ENCODE measurements around the gene SLC9B2.

DNA sequence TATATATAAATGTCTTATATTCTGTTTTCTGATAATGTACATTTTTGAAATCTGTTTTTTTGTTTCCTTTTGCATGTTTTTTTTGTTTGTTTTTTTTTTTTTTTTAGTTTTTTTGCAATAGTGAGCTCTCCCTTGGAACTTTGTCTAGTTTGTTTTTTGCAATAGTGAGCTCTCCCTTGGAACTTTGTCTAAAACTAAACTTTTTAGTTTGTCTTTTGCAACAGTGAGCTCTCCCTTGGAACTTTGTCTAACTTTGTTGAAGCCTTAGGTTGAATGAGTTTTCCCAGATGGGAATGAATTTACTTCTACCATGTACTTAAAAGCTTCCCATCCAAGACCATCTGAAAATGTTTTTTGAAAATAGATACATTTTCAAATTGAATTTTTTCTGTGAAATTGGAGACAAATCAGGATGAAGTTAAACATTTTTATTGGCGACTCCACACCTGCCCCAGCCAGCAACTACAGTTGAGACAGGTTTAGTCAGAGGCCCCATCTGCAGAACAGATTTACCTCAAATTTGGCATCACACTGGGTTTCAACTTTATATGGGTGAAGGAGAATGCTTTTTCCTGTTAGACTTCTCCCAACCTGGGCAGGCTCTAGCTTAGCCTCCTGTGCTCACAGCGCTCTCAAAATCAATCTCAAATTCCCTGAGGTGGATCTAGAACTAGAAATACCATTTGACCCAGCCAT is 16.0 kb downstream of the SLC9B2 start:
- TF ChIP-seq, protein P1, sequence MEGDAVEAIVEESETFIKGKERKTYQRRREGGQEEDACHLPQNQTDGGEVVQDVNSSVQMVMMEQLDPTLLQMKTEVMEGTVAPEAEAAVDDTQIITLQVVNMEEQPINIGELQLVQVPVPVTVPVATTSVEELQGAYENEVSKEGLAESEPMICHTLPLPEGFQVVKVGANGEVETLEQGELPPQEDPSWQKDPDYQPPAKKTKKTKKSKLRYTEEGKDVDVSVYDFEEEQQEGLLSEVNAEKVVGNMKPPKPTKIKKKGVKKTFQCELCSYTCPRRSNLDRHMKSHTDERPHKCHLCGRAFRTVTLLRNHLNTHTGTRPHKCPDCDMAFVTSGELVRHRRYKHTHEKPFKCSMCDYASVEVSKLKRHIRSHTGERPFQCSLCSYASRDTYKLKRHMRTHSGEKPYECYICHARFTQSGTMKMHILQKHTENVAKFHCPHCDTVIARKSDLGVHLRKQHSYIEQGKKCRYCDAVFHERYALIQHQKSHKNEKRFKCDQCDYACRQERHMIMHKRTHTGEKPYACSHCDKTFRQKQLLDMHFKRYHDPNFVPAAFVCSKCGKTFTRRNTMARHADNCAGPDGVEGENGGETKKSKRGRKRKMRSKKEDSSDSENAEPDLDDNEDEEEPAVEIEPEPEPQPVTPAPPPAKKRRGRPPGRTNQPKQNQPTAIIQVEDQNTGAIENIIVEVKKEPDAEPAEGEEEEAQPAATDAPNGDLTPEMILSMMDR (IDR thresholded peaks at IDR 0.05), result no peak
- no peak for TF ChIP-seq POLR2A (IDR thresholded peaks at IDR 0.05)

Data from Peyer's patch (tissue), 4 donors.